Activated CD4-positive, CD25-positive, alpha-beta regulatory T cell treated with anti-CD3 and anti-CD28 coated beads, Interleukin-2, amount 50 U/mL, for 72 hours (primary cell): ENCODE results near the gene COQ2.
"Not testable (repeated sequence)": the region's sequence is repeated elsewhere in the genome, so short reads cannot be mapped to it uniquely, and the experiment has no call there.

Source experiments
- DNase-seq: peaks from one replicate; pipeline ENCODE4 v3.0.0; 2021

Gene COQ2

DNA sequence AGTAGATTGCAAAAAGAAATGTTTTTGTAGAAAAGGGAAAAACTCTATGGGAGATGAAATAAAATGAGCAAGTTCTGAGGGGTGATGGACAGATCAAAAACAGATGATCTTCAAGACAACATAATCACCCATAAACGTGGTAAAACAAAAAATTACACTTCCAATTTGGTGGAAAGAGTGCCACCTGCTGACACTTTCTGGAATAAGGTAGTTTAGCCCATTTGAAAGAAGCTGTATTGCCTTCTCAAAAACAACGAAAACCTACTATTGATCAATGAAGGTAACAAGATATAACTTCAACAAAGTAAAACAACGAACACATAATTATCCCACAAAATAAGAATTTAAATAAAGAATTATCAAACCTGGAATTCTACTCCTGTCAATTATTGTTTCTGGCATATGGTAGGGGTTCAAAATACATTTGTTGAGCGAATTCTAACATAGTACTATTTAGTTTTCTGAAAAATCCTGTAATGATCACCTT lies 2.5 kb downstream of the COQ2 start:
- peak; percentile 37 for DNase-seq

DNA sequence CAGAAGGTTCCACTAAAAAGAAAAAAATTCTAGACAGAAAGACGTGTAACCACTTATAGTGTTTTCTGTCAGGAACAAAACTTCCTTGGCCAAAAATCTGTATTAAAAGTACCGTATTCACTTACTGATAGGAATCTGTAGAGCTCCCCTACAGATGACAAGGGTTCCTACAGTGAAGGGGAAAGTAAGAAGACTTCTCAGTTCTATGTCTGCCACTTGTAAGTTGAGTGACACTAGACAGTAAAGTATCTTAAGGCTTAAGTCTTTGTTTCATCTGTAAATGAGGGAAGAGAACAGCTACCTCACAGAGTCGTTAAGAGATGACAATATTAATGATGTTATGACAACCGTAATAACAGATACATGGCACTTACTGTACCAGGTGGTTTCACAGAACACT lies 3.3 kb downstream of the COQ2 start:
- no peak for DNase-seq

DNA sequence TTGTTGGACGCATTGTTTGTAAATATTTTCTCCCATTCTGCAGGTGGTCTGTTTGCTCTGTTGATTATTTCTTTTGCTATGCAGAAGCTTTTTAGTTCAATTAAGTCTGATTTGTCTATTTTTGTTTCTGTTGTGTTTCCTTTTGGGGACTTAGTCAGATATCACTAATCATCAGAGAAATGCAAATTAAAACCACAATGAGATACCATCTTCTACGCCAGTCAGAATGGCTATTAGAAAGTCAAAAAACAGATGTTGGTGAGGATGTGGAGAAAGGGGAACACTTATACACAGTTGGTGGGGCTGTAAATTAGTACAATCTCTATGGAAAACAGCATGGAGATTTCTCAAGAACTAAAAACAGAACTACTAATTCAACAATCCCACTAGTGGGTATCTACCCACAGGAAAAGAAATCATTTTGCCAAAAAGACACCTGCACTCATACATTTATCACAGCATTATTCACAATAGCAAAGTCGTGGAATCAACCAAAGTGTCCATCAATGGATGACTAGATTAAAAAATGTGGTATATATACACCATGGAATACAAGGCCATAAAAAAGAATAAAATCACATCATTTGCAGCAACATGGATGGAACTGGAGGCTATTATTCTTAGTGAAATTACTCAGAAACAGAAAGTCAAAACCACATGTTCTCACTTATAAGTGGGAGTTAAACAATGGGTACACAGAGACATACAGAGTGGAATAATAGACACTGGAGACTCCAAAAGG lies 8.1 kb downstream of the COQ2 start:
- no peak for DNase-seq

DNA sequence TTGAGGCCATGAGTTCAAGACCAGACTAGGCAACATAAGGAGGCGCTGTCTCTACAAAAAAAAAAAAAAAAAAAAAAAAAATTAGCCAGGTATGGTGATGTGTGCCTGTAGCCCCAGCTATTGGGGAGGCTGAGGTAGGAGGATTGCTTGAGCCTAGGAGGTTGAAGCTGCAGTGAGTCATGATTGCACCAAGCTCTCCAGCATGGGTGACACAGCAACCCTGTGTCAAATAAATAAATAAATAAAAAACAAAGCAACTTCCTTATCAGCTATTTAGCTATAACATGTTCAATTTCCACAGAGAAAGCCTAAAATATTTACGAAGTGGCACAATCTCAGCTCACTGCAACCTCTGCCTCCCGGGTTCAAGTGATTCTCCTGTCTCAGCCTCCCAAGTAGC lies 10.7 kb downstream of the COQ2 start:
- not testable (repeated sequence) for DNase-seq

DNA sequence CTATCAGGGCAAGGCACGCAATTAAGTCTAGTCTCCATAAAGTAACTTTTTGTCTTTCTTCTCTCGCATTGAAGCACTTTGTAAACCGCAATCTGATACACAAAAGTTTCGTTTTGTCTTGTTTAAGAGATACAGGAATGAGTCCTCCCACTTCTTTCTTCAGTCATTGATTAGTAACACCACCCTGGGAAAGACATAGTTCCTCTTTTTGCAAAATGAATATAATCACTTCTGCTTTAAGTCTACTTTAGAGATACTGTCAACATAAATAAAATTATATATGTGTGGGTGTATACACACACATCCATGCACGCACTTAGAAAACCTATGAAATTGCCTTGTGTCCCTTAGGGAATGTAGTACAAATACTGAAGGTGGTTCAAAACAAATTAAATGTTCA lies 11.7 kb downstream of the COQ2 start:
- no peak for DNase-seq

DNA sequence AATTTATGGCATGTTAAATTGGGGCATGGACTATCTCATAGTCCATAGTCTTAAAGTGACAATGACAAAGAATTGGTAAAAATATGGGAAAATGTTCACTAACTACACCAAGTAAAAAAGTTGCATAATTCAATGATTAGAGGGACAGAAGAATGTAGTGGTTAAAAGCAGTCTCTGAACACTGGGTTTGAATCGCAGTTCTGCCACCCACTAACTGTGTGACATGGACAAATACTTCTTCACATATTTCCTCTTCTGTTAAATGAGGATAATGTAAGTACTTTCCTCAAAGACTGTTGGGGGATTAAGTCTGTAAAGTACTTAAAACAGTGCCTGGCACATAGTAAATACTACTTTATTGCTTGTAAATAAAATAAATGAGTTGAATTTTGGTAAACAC lies 15.3 kb downstream of the COQ2 start:
- DNase-seq: no peak

DNA sequence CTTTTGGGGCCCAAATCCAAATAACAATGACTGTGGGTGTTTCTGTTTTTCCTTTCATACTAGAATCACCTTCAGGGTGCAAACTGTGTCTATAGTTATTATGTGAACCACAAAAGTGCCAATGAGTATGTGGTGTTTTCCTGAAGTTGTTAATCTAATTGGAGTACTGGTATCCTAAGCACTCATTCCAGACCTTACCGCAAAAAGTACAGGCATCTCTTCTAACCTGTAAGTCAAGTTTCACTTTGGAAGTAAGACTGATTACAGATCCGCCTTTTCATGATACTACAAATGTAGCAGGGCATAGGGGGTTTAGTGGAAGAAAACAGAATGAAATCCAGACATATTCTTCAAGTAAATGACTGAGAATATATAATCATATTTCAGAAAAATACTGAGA lies 16.1 kb downstream of the COQ2 start:
- DNase-seq: no peak

DNA sequence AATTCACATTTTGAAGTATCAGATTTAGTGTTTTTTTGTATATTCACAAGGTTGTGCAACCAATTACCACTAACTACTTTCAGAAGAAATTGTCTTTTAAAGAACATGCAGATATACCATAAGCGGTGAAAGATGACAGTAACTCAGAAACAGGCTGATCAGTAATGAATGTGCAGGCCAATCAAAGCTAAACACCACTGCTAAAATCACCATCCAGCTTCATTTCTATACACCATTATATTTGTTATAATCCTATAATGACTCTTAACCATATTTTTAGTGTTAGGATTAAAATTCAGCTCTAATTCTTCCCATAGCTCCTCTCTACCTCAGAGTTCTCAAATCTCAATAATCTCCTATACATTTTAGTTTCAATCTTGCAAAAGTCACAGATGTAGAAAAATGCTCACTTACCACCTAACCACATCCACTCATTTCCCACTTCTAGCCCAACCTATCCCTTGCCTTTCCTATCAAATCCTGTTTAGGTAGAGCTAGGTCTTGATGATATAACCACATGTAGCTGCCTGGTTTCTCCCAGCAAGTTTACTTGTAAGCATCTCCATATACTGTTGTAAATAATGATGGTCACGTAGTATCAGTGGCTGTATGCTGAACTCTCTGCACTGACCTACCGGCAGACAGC lies 16.6 kb downstream of the COQ2 start:
- DNase-seq: no peak

DNA sequence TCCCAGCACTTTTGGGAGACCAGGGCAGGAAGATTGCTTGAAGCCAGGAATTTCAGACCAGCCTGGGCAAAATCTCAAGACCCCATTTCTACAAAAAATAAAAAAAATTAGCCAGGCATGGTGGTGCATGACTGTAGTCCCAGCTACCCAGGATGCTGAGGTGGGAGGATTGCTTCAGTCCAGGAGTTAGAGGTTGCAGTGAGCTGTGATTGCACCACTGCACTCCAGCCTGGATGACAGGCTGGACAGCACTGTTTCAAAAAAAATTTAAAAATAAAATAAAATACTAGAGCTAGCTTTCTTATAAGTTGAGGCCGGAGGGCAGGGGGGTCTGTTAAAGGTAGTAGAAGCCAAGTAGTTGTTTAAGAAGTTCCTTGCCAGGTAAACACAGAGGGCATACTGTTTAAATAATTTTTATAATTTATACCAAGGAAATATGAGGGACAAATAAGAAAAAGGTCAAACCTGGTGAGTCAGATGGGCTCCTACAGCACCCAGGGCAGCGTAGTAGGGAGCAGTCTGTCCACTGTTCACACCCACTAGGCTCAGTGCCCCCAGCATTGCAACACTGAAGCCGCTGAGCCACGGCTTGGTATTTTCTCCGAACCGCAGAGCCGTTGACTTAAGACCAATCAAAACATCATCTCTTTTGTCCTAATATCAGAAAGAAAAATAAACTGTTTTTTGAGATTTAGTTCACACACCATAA lies 17.3 kb downstream of the COQ2 start:
- no peak for DNase-seq

DNA sequence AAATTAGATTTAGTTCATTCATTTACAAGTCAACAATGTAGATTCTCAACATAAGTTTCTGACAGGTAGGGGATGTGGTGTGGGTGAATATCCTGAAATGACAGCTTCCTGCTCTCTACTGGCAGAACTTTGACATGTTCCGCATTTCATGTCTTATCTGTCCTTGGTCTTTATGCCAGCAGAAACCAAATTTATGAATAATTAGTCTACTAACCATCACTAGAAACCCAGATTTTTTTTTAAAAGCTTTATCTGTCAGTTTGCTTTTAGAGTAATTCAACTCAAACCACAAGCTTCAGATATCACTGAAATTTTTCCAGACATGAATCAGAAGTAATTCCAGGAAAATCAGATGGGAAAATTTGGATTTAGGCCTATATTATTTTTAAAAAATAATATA lies 17.9 kb downstream of the COQ2 start:
- no peak for DNase-seq

DNA sequence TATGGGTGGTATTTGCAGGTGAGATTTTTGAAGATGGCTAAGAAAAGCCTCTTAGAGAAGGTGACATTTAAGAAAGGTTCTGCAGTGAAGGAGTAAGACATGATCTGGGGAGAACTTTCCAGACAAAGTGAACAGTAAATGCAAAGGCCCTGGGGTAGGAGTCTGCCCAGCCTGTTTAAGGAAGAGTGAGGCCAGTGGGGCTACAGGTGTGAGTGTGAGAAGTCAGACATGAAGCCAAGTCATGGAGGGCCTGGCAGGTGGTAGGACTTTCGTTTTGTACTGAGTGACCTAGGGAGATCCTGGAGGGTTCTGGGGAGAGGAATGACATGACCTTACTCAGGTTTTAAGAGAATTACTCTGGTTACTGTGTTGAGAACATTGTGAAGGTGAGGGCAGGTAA lies 21.5 kb downstream of the COQ2 start:
- DNase-seq: no peak

DNA sequence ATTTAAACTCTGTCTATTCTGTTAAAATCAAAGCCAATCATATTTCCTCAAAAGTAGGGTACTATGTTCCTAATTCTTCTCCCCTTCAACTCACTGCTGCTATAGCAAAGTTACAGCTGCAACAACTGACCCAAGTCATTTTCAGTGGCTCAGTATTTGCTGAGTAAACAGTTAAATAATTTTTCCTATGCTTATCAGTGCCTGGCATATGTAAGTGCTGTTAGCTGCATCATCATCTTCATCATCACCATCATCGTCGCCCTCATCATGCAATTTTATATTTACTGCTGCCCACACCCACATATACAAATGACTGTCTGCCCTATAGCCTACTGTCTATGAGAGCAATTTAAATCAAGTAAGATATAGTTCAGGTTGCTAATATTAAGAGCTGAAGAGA lies 21.9 kb downstream of the COQ2 start:
- DNase-seq: no peak

DNA sequence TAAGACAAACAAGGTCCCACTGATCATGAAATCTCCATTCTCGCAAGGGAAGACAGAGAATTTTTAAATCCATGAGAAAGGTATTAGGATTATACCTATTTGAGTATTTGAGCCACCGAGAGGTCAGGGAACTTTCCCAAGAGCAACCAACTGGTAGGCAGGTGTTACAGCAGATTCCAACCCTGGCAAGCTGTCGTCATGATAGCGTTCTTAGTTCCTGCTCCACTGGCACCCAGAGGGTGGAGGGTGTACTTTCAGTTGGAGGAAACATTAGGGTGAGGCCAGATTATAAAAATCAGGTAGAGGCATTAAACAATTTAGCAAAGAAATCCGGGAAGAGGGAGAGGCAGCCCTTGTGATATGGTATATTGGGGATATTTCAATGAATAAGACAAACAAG lies 23.3 kb downstream of the COQ2 start:
- no peak for DNase-seq

DNA sequence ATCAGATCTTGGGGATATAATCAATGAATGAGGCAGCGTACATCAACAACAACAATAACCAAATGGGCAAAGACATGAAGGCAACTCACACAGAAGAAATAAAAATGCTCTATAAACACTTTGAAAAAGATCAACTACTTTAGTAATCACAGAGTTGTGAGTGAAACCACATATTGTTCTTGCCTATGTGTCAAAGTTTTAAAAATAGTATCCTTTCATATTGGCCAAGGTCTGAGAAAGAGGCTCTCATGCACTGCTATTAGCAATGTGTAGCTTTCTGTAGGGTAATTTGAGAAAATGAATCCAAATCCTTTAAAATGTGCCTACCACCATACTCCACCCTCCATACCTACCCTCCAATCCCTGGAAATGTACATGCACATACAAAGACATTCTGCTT lies 25.0 kb downstream of the COQ2 start:
- DNase-seq: no peak

DNA sequence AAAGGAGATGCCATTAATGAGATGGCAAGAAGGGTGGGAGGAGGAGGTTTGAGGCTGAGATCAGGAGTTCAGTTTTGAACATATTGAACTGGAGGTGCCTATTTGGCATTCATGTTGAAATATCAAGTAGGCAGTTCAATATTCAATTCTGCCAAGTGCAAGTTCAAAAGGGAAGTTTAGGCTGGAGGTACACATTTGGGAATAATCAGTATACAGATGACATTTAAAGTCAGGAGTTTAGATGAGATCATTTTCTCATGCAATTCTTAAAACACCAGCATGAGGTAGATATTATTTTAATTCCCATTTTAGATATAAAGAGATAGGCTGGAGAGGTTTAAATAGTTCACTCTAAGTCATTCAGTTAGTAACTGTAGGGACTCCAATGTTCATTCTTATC lies 26.1 kb downstream of the COQ2 start:
- no peak for DNase-seq

DNA sequence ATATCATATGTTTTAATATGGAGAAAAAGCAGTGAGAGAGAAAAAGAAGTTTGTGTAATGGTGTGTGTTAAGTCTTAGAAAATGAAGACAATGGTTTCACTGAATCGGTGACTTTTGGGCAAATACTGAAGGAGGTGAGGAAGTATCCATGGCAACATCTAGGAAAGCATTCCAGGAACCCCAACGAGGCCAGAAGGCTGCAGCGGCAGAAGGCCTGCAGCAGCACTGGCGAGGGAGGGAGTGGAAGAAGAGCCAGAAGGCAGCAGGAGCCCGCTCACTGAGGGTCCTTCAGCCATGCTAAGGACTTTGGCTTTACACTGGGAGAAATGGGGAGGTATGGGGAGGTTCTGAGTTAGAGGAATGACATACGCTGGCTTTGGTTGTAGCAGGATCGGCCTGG lies 26.8 kb downstream of the COQ2 start:
- no peak for DNase-seq

DNA sequence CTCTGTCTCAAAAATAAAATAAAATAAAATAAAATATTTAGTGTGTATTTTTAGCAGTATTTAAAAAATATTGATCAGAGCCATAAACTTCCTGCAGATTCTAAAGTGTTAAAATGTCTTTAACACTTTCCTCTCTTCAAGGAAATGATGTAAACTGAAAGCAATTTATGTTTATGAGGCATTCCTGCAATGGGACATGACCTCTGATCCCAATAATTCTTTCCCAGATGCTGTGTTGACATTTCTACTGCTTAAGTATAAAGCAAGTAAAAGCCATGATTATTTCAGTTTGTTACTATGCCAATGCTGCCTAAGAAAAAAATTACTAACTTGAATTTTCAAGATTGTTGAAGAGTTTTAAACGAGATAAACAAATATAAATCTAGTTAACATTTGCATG lies 29.0 kb downstream of the COQ2 start:
- no peak for DNase-seq

DNA sequence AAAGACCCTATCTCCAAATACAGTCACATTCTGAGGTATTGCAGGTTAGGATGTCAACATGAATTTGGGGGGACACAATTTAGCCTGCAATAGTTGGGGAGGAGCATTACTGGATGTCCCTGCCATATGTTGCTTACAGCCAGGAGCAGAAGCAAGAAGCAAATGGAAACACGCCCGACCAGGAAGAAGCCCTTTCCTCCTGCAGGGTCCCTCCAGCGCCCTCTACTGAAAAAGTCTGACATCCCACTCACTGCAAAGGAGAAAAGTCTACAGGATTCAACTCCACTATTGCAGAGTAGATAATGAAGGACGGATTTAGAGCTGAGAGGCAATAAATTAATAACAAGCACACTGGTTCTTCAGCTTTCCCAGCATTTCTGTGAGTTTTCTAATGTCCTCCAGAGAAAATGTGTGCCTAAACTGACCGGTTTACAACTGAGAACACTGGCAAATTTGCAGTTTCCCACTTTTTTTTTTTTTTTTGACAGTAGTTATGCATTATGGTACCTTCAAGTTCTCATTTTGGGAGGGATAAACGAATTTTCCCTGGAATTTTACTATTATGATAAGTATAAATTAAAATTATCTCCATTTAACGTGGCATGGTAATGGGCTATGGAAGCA lies 31.7 kb downstream of the COQ2 start:
- peak; percentile 45 for DNase-seq

DNA sequence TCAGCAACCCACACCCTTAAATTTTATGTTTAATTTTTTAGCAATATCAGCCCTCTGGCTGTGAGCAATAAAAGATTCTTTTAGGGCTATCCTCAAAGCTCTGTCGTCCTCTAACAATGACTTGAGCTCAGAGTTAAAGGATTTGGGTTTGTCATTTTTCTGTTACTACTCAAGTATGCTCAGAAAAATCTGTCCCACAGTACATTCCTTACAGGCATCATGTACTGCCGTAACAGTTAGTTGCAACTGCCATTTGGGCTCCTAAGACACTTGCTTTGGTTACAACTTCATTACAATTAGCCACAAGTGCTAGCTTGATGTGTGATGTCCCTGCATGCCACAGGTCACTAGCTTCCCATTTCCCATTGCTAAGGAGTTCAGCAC lies 33.2 kb downstream of the COQ2 start:
- no peak for DNase-seq

DNA sequence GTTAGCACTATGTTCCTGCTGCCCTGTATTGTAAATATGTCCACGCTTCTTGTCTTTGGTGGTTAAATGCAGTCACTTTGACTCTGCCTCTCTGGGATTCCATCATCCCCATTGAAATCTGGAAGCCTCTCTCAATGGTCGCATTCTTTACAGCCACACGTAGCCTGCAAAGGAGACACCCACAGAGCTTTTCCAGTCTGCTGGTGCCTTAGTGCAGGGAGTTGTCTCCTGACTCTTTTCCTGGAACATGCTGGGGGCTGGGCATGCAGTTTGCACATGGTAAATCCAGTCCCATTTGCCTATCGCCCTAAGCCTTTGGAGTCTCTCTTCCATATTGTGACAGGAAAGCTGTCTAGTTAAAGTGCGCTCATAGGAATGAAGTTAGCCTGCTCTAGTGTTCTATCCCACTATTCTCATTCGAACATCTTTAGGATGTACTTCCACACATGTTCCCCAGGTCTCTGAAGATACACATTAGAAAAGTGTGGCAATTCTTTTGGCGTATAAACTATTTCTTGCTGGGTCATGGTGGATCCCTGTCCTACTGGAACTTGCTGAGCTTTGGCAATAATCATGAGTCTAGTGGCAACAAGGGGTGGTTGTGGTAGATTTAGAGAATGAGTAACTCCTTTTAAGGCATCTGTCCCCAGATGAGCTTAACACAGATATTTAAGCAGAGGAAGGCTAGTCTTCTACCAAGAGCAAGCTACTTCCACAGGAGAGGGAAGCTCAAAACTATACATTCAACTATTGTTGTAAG lies 33.7 kb downstream of the COQ2 start:
- DNase-seq: no peak

DNA sequence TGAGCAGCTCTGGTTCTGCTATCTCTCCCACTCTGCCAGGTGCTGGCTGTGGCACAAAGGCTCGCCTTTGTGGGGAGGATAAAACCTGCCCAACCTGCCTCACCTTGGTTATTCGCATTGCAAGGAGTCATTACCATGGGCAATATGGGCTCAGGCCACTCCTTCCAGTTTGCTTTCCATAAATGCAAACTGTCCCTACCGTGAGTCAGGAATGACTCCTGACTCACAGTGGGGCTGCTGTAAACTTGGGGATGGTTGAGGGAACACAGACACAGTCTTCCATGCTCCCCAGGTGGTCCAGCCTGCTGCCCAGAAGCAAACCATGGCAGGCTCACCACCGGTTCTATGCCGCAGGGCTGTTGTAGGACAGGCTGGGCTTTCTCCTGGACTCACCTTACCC lies 36.1 kb downstream of the COQ2 start:
- no peak for DNase-seq

DNA sequence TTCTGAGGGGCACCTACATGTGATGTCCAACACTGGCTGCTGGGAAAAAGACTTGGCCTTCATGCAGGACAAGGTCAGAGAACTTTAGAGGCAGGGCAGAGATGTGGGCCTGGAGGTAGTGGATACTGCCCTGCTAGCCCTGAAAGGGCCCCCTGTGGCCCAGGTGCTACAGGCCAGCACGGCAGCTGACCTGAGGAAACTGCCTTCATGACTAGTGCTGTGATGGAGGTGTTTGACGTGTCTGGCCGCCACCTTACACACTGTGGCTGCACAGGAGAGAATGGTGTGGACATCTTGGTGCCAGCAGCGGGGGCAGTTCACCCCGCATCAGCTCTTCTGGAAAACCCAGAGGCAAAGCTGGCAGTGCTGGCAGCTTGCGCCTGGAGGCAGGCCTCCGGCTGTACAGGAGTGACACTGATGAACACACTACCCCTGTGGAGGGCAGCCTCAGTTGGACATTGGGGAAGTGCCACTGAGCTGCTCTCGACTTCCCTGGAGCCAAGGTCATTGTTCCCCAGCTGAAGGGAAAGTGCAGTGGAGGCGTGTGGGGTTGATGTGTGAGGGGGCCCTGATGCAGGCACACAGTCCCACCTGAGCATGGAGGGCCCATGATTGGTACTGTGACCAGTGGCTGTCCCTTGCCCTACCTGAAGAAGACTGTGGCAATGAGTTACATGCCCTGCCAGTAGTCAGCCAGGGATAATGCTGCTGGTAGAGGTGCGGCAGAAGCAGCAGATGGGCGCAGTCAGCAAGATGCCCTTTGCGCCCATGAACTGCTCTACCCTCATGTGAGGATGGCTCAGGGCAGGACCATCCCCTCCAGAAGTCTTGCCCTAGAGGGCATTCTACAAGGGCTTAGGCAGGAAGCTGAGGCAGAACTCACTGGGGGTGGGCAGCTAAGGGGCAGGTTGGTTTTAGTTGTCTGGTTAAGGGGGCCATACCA lies 36.9 kb downstream of the COQ2 start:
- DNase-seq: no peak
